PC-9 (cell line): ENCODE measurements around the gene USP34.

Experiments used
- EZH2 ChIP-seq: fragments of 200-600 bp; sonication (generic); IDR thresholded peaks from 2 replicates; pipeline ENCODE4 v1.8.0; 2017; ENCODE audit warnings: antibody characterized with exemption, low read depth
- TF ChIP-seq, protein P1 (sequence below): fragments of 200-600 bp; sonication (generic); conservative IDR thresholded peaks from 2 replicates; pipeline ENCODE4 v1.6.1; 2017; ENCODE audit warnings: mixed run types, antibody characterized with exemption, mild to moderate bottlenecking, moderate library complexity

DNA sequence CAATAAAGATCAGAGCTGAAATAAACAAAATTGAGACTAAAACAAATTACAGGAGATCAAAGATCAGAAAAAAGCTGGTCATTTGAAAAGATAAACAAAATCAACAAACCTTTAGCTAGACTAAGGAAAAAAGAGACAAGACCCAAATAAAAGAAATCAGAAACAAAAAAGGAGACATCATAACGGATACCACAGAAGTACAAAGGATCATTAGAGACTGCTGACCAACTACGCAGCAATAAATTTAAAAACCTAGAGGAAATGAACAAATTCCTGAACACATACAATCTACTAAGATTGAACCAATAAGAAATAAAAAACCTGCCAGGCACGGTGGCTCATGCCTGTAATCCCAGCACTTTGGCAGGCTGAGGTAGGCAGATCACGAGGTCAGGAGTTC lies 33.7 kb downstream of the USP34 start:
- TF ChIP-seq, protein P1, sequence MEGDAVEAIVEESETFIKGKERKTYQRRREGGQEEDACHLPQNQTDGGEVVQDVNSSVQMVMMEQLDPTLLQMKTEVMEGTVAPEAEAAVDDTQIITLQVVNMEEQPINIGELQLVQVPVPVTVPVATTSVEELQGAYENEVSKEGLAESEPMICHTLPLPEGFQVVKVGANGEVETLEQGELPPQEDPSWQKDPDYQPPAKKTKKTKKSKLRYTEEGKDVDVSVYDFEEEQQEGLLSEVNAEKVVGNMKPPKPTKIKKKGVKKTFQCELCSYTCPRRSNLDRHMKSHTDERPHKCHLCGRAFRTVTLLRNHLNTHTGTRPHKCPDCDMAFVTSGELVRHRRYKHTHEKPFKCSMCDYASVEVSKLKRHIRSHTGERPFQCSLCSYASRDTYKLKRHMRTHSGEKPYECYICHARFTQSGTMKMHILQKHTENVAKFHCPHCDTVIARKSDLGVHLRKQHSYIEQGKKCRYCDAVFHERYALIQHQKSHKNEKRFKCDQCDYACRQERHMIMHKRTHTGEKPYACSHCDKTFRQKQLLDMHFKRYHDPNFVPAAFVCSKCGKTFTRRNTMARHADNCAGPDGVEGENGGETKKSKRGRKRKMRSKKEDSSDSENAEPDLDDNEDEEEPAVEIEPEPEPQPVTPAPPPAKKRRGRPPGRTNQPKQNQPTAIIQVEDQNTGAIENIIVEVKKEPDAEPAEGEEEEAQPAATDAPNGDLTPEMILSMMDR = no peak
- TF ChIP-seq EZH2 = no peak
